A673 (cell line): Measurements from ENCODE around the gene ADCYAP1R1.

ENCODE experiments used
- CTCF ChIP-seq: fragments of 300-800, 200-600 bp; sonication (generic); conservative IDR thresholded peaks from 2 replicates; pipeline ENCODE4 v1.5.1; 2017; ENCODE audit warnings: low read depth, mild to moderate bottlenecking, antibody characterized with exemption, low read length, moderate library complexity, mixed read lengths
- EZH2 ChIP-seq: fragments of 200-600 bp; sonication (generic); IDR thresholded peaks from 2 replicates; pipeline ENCODE4 v1.6.1; 2017; ENCODE audit warnings: borderline replicate concordance, low read depth, mild to moderate bottlenecking, mixed read lengths, antibody characterized with exemption, low read length; ENCODE audit not compliant: poor library complexity, severe bottlenecking

- TF ChIP-seq CTCF (no peak), EZH2 (no peak)
Measured at GRCh38 chr7:31067491-31067890, 15.4 kb downstream of the ADCYAP1R1 start.
